Measurements from ENCODE around the gene CALB2.

The CALB2 gene

DNA sequence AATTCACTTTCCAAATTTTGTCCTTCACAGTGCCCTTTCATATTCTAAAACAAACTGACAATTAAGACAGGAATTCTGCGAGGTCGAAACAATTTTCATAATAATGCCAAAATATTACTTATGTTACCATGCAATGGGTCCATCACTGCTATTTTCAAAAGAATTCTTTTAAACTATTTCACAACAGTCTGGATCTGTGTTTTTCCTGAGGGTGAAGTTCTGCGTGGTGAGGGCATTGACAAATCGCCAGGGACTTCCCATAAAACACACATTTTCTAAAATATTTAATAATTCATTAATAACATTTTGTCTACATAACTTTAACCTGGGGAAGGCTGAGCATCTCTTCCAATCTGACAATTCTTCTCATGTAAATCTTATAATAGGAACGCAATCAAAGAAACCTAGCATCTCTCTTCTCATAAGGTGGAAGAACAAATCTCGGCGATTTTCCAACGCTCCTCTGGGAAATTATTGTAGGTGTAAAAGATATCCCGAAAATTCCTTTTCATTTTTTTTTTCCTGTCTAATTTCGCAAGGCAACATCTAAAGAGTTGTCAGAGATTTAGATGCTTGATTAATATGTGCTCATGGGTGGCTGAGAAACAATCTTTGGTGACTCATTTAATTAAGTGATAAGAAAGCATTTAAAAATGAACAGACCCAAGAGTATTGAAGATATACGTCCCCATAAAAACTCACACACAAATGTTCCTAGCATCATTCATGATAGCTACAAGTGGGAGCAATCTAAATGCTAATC, 41.5 kb downstream of the CALB2 start:
- DNase-seq = no peak

DNA sequence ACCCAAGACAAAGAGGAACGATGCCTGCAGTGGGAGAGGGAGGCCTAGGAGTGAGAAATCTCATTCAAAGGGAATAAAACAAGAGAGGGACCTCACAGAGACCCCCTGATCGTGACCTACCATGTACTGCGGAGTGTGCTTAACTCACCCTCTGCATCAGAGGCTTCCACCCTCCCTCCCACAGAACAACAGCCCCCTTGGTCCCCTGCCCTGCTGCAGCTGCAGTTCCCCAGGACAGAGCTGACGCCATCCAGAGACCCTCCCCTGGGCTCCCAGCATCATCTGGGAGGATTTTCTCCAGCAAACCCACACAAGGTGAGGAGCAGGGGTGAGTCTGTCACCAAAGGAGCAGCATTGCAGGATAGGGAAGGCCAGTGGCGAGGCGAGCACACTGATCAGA, 43.5 kb downstream of the CALB2 start:
- no peak for DNase-seq

DNA sequence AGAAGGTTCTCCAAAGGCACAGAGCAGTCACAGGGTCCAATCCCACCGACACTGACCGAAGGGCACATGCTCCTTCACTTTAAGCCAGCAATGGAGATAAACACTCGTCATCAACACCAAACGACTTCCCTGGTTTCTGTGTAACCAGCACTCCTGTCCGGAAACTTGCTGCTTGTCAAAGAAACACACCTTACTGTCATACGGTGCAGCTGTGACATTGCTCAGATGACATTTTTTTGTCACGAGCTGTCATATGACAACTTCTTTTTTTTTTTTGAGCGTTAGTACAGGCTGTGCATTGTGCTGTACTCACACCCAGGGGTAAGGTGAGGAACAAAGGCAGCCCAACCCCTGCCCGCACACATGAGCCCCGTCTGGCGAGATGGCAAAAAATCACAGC, 44.2 kb downstream of the CALB2 start:
- DNase-seq = no peak

DNA sequence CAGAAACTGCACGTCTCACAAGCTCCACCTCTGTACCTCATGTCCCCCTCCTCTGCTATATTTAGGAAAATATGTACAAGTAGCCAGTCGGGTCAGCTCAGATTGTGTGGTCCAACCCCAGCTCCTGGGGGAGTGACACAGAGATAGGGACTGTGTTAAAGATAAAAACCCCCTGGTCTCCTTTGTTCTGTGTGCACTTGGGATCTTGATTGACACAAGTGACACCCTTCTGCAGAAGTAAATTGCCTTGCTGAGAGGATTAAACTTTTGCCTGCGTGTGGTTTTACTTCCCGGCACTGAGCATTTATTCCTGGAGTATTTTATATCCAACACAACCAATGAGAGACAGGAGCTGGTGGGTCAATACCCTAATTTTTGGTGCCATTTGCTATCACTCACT, 45.8 kb downstream of the CALB2 start:
- DNase-seq = no peak

DNA sequence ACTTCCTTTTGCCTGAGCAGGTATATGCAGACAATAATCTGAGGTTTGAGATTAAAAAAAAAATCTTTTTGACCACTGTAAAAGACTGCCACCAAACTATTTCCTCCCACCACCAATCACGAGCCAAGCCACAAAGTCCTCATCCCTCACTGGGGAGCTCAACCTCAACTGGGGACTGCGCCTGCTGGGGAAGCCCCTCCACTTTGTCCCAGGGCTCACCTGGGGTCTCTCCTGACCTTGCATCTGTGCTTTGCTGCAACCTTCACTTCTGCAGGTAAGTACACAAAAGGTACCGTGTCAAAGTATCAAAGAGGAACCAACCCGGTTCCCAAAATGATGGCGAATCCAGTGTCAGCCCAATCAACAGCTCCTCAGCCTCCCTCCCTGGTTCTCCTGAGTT, 47.8 kb downstream of the CALB2 start:
- DNase-seq = no peak

DNA sequence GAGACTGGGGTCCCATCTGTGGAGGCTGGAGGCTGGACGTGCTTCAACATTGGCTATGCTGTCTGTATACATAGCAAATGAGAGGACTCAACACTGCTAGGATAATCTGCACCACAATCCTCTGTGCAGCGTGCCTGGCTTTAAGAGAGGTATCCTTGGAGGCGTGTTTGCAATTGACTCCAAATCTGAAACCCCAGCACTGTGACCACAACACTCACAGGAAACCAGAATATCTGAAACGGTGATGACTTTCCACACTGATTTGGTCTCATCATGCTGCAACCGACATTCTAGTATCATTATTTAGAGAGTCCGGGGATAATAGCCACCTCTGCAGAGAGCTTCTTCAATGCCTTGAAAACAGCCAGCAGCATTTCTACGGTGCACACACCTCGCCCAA, 48.2 kb downstream of the CALB2 start:
- DNase-seq = no peak

DNA sequence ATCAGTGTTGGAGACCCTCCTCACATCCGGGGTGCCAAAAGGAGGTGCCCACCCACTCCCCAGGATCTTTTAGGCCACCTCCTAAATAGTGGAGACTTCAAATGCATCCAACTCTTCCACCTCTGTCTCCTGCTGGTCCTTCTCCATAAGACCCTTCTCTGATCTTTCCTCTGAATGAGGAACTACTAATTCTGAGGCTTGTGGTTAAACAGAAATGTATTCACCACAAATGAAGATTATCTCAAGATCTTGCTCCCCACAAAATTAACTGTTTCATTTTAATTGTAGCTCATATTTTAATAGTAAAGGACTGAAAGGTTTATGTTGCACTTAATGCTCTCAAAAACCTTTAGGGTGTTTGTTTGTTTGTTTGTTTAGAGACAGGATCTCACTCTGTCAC, 49.2 kb downstream of the CALB2 start:
- DNase-seq = no peak

DNA sequence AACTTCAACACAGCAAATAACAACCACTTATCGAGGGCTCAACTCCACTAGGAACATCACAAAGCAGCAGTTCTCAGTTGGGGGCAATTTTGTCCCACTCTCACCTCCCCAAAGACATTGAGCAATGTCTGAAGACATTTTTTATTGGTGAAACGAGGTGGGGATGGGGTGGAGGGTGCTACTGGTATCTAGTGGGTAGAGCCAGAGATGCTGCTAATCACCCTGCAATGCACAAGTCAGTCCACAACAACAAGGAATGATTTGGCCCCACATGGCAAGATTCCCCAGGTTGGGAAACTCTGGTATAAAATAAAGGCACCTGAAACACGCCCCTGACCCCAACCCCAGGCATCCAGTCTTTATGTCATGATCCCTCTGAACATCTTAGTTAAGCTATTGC, 50.0 kb downstream of the CALB2 start:
- no peak for DNase-seq

DNA sequence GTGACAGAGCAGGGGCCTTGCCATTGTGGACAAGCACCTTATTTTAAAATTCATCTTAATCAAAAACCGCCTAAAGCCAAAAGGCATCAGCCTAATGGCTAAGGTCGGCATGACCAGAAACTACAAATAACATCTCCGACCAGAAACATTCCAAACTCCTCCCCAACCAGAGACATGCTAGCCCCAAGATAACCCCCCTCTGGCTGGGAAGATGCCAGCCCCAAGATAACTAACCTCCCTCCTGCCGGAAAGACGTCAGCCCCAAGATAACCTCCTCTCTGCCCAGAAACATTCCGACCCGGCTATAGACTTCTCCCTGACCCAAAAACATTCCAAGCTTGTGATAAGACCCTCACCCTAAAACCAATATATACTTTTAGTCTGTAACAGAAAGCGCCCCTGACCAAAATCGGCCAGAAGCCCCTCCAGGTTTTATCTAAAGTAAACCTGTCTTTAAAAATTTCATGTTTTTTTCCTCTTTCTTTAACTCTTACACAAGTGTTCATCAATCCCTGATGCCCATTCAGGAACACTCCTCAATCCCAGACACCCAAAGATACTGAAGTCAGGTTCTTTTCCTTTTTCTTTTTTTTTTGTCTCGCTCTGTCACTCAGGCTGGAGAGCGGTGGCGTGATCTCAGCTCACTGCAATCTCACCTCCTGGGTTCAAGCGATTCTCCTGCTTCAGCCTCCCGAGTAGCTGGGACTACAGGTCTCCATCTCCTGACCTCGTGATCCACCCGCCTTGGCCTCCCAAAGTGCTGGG, 50.7 kb downstream of the CALB2 start:
- no peak for DNase-seq

DNA sequence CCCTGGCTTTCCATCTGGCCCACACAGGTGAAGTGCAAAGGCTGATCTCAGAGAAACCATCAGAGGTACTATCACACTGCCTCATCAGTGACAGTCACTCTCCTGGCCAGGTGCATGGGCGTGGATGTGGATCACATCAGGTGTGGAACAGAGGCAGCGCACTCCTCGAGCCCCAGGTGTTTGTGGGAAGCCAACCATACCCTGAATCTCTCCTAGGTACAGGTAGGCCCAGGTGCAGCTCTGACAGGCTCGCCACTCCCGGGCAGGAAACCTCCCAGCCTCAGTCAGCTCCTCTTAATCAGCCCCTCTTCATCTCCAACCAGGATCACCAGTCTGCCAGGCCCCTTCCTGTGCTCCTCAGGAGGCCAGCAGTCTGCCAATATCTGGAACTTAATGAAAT, 51.6 kb downstream of the CALB2 start:
- DNase-seq = no peak

DNA sequence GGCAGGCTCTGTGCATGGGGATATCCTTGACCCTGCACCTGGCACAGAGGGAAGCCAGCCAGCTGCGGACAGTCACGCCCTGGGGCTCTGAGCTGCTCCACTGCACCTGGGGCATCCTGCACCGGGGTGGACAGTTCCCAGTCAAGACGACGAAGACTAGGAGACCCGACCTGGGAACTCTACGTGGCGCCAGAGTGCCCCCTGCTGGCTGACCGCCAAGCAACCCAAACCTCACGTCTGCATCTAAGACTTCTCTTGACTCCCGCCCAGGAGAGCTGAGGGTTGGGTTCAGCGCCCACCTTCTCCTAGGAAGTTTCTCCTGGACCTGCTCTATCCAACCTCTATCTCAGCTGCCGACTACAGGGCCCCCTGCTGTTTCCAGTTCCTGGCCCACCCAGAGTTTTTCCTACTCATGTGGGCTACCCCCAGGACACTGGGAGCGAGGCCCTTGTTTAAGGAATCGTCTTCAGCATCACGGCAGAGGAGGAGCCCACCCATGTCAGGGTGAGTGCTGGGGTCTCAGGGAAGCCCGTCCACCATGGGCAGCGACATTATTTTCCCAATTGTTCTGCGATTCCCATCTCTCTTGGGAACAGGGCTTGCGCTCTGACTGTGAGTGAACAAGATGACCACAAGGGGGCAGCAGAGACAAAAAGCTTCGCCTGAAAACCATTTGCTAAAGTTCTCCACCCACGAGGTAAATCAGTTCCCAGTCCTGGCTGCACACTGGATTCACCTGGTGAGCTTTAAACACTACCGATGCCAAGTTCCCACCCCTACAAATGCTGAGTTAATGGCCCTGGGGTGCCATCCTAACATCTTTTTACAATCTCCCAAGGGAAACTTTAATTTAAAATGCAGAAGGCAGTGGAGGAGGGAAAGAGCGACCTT, 54.0 kb downstream of the CALB2 start:
- DNase-seq = peak; percentile 72 to 74

DNA sequence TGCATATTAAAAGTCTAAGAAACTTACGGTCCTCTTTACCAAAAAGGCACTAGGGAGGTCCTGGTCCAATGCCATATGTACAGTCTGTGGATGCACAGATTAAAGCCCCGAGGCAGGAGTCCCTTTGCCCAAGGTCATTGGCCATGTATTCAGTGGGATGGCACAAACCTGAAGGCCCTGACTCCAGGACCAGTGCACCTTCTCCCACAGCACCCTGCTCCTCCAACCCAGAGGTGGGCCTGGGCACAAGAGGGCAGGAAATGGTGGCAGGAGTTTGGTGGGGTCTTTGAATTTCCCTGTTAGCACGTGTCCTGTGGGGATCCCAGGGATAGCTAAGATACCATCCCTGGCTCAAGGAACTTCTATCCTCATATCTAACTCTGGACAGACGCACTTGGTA, 54.8 kb downstream of the CALB2 start:
- DNase-seq = no peak

DNA sequence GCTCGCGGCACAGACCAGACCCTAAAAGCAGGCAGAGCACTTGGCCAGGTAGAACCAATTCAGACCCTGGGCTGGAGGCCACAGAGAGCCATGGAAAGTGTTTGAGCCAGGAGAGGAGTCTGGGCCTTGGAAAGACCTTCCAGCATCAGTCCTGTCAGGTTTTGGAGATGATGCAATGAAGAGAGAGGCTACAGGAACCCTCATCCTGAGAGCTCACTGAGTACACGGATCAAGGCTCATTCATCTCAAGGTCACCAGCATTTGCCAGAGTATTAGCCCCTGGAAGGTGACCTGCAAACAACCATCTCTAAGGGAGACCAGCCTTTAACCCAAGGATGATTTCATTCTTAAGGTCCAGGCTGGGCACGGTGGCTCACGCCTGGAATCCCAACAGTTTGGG, 55.5 kb downstream of the CALB2 start:
- no peak for DNase-seq

DNA sequence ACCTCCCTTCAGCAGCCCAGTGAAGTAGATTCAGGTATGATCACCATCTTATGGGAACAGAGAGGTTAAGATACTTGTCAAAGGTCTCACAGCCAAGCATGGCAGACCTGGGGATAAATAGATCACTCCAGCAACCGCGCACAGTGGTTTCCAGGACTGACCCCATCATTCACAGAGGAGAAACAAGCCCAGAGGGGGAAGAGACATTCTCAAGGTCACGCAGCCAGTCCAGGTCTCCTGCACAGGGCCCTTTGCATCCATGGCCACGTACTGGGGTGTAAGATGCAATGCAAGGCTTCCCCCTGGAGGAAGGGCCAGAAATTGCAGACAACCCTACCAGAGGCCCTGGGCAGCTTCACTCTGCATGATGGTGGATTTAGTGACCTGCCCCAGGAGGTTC, 63.4 kb downstream of the CALB2 start:
- DNase-seq = peak in 1 of 2 experiments; percentile 0

DNA sequence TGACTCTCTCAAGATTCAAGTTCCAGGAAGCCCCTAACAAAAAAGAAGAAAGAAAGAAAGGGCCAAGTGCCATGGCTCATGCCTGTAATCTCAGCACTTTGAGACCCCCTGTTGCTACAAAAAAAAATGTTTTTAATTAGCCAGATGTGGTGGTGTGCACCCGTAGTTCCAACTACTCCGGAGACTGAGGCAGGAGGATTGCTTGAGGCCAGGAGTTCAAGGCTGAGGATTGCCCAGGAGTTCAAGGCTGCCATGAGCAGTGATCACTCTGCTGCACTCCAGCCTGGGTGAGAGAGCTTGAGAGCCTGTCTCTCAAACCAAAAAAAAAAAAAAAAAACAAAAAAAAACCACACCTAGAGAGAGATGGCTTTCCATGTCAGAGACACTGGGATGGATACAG, 64.5 kb downstream of the CALB2 start:
- no peak for DNase-seq

DNA sequence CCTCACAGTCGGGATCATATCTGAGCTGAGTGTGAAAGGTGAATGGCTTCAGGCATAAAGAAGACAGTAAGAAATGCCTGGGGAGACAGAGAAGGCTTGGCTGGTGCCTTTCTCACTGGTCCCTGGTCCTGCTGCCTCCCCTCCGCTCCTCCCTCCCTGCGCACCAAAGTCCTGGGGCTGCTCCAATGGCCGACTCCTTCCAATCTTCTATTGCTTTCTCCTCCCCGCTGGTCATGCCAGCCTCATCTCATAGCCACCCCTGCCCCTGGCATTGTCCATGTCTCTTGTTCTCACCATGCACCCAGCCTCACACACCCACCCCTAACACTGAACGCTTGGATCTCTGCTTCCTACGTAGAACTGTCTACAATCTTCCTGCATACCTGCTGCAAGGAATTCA, 65.3 kb downstream of the CALB2 start:
- no peak for DNase-seq

DNA sequence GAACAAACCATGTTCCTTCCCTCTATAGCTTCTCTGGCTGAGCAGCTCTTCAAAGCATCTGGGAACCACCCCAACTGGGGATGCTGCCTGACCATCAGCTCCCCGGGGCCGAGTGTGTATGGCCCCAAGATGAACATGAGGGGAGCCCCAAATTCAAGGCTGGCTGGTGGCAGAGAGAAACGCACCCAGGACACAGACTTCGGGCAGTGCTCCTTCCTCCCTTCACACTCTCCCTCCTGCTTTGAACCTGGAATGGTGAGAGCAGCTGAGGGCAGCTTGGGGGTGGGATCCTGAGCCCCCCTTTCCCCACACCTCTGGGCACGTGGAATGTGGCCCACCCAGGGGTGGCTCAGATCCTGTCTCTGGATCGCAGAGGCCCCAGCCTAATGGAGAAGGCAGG, 66.1 kb downstream of the CALB2 start:
- DNase-seq = no peak

DNA sequence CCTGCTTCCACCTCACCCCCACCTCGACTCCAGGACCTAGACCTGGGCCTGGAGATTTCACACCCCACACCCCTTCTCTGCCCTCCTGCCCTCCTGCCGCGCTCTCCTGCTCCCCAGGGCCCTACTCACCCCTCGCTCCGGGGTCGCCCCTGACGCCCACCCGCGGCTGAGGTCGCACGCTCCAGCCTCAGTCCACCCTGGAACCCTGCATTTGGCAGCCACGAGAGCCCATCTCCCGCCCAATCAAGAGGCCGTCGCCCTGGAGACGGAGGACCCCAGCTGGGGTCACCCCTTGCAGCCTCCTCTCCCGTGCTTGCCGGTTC, 67.2 kb downstream of the CALB2 start:
- DNase-seq = no peak

DNA sequence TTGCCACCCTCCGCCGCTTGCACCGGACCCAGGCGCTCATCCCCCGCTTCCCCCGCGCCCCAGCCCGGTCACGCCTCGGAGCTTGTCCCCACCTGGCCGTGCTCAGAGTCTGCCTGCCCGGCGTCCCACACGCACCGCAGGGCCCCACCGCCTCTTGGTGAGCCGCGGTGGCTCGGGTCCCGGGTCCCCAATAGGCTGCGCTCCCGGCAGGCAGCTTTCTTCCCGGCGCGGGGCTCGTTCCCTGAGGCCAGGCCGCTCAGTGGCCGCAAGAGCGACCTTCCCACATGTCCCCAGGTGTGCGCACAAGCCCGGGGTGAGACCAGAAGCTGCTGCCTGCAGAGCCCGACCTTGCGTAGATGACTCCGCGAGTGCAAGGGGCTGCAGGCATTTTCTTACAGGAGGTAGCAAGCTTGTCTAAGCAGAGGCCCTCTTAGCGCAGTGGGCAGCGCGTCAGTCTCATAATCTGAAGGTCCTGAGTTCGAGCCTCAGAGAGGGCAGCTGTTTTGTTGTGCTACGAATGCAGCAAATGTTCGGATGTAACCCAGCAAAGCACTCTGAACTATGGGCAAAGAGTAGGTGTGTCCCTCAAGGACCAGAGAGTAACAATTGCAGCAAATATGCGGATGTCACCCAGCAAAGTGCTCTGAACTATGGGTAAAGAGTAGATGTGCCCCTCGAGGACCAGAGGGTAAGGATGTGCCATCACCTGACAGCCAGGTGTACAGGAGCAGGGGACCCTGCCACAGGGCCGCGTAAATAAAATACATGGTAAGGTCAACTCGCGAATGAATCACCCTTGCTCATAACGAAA, 67.8 kb downstream of the CALB2 start:
- no peak for DNase-seq

DNA sequence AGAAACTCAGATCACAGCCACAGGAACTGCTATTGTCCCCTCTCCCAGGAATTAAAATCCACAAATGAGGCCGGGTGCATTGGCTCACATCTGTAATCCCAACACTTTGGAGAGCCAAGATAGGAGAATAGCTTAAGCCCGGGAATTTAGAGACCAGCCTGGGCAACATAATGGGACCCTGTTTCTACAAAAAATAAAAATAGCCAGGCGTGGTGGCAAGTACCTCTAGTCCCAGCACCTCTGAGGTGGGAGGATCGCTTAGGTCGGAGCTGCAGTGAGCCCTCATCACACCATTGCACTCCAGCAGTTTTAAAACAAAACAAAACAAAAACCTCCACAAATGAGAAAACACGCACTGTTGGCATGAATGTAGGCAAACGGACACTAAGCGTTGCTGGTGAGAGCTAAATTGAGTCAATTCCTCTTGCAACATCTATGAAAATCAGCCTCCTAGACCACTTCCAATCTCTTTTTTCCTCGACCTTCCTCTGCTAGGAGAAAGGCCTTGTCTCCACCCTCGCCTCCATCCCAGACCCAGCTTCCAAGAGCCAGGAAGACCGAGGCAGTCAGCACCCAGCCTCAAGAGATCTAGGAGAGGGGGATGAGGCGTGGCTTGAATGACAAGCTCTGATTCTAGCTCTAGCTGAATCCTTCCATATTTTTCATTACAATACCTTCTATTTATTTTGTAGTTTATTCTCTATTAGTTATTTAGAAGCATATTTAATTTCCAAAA, 68.5 kb downstream of the CALB2 start:
- DNase-seq = no peak

DNA sequence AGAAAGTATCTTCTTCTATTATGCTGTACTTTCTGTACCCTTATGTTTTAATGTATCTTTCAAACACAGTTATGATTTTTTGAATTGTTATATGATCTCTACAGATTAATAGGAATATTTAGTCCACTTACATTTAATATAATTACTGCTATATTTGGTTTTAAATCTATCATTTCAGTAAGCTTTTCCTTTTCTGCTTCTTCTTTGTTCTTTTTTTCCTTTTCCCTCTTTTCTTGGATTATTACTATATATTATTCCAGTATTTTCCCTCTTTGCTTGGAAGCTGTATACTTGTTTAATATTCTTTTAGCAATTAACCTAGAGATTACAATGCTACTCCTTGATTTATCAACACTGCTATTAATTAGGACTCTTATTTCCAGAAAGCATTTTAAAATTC, 69.9 kb downstream of the CALB2 start:
- no peak for DNase-seq

DNA sequence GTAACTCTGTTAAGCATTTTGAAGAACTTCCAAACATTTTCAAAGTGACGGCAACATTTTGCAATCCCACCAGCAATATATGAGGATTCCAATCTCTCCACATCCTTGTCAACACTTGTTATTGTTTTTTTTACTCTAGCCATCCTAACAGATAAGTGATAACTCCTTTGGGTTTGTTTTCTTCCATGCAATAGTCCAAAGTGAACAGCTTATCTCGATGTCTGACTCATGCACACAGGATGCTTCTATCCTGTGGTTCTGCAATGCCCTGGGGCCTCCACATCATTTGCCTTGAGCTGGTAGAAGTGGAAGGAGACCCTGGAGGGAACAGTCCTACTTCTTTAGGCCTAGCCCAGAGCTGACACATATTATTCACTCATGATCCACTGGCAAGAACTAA, 70.4 kb downstream of the CALB2 start:
- no peak for DNase-seq

Measured in NCI-H2081 (cell line).